HG03175 (cell line): ENCODE results near the gene LRRC42.
A peak's percentile ranks its signal among the peaks of the same experiment; 100 is the strongest.

Experiments used
- ATAC-seq: cut with Tn5 transposase; IDR thresholded peaks from one replicate; pipeline ENCODE4 v1.9.1; 2021; ENCODE audit warnings: mild to moderate bottlenecking, moderate library complexity; ENCODE audit not compliant: unreplicated experiment

LRRC42 gene

GRCh38 chr1:53942127-53942957 lies 3.8 kb upstream of the LRRC42 start:
- no peak for ATAC-seq

DNA sequence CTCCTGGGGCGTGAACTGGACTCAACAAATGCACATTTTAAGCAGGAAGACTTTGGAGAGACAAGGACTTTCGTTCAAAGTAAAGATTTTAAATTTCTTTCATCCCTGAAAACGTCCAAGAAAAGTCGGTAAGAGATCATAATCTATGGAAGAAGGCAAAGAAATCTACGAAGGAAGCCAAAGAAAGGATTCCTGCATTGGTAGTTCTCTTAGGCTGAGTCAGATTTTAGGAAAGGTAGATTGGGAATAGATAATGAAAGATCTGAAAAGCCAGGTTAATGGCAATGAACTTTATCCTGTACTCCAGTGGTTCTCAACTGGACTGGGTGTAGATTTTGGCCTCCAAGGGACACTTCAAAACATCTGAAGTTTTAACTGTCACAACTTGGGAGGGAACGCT lies 3.1 kb upstream of the LRRC42 start:
- no peak for ATAC-seq

- ATAC-seq, result no peak
These were observed 2.6 kb upstream of the LRRC42 start for GRCh38 chr1:53943490-53944043.

GRCh38 chr1:53944469-53945182 lies 1.5 kb upstream of the LRRC42 start:
- no peak for ATAC-seq

- no peak for ATAC-seq
These were observed 1.0 kb upstream of the LRRC42 start for GRCh38 chr1:53945183-53945432.

- ATAC-seq, result peak; percentile 75
These were observed 508 bp upstream of the LRRC42 start, which contains the start of gene IFT25 for GRCh38 chr1:53945433-53946251. TSS of gene IFT25 (minus strand) at chr1:53945699. CDS start at chr1:53940082, 5,617 bp downstream.

DNA sequence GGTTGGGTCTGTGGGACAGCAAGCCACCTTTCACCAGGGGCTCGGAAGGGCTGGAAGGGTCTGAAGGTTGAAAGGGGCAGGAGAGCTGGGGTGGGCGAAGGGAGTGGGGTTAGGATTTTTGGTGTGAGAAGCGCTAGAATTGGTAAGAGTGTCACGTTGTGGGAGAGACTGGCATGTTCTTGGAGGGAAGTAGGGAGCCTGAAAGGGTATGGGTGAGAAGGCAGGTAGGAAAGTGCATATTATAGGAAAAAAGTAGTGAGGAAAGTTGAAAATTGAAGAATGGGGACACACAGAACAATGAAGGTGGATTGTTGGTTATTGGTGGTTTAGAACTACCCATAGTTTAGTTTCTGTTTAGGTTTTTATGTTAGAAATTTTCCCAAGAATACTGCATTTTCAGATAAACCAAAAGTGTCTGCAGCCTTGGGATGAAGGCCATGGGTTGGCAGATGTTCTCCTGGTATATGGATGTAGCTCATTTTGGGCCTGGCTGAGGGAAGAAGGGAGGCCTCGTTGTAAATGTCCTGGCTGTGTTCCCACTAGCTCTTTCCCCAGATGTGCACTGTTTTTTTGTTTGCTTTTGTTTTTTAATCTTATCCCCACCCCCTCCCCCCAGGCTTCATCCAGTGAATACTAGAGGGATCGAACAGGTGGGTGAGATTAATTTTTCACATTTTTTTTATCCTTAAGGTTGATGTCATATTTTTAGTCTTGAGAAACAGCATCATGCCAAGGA lies 1.2 kb downstream of the LRRC42 start:
- no peak for ATAC-seq

GRCh38 chr1:53948291-53948690 lies 2.1 kb downstream of the LRRC42 start:
- no peak for ATAC-seq

GRCh38 chr1:53949023-53949990 lies 3.2 kb downstream of the LRRC42 start:
- ATAC-seq, result no peak

DNA sequence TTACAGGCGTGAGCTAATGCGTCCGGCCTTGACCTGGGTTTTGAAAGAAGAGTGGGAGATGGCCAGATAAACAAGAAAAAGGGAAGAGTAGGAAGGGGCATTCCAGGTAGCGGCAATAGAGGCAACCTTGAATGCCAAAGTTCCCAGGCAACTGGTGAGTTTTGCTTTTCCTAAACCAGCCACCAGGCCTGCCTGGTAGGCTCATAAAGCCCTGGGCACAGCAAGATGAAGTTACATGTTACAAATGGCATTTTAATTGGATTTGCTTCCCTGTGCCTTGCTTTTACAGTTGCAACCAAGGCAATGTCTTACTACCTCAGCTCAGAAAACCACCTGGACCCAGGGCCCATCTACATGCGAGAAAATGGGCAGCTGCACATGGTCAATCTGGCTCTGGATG lies 5.5 kb downstream of the LRRC42 start:
- no peak for ATAC-seq

DNA sequence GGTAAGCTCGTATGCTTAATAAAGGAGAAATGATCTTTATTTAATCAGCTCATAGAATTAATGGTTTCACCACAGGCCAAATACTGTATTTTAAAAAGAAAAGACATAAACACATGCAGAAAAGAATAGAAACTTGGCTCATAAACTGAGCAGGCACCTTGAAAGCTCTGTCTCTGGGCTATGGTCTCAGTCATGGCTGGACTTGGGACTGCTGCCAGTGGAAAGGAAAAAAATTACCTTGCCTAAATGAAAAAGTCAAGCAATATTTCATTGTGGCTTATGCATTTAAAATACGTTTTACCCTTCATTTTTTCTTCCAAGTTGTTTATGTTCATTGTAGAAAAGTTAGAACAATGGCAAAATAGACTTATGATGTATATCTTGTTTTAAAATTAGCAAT lies 8.0 kb downstream of the LRRC42 start:
- ATAC-seq, result no peak

DNA sequence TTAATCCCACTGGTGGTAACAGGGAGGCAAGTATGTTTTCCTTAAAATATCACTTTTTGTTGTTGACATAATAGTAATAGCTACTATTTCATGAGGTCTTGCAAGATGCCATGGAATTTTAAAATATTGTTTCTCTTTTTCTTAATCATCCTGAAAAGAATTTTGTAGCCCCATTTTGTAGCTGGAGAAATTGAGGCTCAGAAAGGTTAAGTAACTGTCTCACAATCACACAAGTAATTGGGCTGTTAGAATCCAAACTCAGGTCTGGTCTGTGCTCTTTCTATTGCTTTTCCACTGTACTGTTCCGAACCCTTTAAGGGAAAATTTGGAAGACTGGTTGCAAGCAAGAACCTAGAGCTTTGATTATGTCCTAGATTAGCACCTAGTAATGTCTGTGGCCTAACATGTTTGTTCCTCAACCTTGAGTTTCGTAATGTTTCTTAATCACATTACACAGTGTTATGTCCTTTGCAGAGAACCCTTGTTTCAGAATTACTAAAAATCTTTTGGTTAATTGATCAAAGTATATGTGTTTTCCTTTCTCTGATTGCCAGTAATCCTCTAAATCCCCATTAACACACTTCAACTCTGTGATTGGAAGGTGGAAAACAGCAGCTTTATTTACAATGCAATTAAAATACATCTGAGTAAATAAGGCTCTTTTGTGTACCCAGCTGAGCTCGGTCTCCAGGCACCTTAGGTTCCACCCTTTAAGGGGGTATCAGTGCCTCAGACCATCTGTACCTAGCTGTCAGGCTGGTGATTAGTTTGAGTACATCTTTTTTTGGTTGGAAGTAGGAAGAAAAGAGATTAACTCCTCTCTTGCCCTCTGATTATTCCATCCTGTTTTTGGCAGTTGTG lies 10.4 kb downstream of the LRRC42 start:
- ATAC-seq, result no peak

DNA sequence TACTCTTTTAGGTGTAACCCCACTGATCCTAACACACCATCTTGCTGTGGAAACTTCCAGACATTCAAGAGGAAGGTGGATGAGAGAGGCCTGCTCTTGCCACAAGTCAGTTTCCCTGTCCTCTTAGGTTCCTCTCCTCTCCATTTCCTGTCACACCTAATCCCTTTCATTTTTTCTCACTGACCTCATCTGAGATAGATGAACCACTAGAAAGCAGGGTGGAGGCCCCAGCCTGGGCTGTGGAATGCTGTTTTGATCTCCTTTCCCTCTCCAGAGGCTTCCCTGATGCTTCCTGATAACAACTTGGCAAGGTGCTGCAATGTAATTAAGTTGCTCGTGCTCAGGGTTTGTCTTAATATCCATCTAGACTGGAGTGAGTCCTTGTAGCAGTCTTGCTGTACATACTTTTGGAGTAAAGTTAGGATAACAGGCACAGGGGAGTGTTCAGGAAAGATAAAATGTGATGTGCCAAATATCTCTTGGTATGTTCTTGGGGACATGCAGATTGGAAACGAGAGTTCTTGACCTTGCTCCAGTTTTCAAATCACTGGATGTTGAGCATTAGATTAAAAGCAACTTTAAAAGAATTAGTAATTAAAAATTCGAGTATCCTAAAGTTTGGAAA lies 11.2 kb downstream of the LRRC42 start:
- ATAC-seq, result no peak

DNA sequence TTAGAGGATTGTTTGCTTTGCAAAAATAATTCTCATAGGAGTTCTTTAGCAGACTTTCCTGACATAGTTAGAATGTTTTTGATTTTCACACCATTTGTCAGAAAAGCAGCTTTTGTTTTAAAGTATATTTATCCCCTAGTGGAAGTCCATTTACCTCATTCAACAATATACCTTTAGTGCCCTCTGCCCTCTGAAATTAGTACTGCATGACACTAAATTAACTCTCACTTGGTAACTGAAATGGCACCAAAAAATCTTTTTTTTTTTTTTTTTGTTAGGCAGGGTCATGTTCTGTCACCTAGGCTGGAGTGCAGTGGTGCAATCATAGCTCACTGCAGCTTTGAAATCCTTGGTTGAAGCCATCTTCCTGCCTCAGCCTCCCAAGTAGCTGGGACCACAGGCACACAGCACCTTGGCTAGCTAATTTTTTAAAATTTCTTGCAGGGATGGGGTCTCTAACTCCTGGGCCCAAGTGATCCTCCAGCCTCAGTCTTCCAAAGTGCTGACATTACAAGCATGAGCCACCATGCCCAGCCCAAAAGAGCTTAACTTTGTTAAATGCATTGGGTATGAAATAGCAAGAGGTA lies 13.6 kb downstream of the LRRC42 start:
- no peak for ATAC-seq

- ATAC-seq, result no peak
These were observed 16.2 kb downstream of the LRRC42 start for GRCh38 chr1:53962395-53962794.

DNA sequence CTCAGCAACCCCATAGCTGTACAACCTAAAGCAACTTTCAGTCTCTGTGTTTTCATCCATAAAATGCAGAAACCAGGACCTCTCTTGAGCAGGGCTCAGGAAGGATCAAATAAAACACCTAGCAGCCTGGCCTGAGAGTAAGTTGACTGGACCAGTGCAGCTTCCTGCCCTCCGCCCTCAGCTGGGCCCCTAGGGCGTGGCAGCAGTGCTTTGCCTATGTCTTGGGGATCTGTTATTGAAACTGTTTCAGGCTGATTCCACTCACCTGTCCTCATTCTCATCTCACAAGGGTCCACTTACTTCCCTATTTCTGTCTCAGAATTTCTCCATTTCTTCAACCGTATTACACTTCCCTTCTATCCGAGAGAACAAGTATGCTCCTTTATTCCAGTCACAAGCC lies 17.3 kb downstream of the LRRC42 start:
- ATAC-seq, result no peak

DNA sequence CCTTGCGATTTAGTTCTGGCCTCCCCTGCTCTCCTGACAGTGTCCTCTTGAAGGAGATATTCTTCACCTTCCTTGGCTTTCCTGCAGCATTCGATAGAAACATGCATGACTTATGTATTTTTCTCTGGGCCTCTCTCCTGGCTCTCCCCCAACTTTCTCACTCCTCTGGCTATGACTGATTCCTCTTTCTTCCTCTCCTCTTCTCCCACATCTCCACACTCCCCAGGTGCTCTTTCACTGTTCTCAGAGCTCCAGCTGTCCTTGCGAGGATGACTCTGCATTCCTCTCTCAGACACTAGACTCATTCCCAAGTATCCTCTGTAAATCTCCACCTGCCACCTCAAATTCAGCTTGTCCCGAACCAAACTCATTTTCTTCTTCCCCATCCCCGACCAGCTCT lies 18.0 kb downstream of the LRRC42 start:
- no peak for ATAC-seq

DNA sequence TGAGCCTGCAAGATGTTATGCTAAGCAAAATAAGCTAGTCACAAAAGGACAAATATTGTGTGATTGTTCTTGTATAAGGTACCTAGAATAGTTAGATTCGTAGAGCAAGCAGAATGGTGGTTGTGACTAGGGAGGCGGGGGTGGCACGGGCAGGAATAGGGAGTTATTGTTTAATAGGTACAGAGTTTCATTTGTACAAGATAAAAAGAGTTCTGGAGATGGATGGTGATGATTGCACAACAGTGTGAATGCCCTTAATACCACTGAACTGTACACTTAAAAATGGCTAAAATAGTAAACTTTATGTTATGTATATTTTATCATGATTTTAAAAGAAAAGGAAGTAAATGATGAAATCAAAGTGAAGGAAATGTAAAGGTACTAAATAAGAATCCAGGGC lies 20.6 kb downstream of the LRRC42 start:
- ATAC-seq, result no peak
